Vagina (tissue), 2 donors: Measurements from ENCODE around the gene WBP1.

ENCODE experiments used
- CTCF ChIP-seq, 3 experiments: fragments of 450-650 bp in 2 of 3; fragments of 200-600 bp in 1 of 3; sonication (generic) in 1 of 3; IDR thresholded peaks; one replicate each; pipeline ENCODE4 v1.5.1; 2017 to 2019; ENCODE audit warnings: antibody characterized with exemption in 3 of 3, mild to moderate bottlenecking in 2 of 3, moderate library complexity in 2 of 3
- POLR2A ChIP-seq, 2 donors: fragments of 450-650 bp; IDR thresholded peaks; one replicate each; pipeline ENCODE4 v1.6.1; 2017; ENCODE audit warnings: antibody characterized with exemption in 2 of 2, mild to moderate bottlenecking in 2 of 2, moderate library complexity in 2 of 2
- POLR2AphosphoS5 ChIP-seq, 2 donors: sonication (generic); formaldehyde crosslinking; IDR thresholded peaks; one replicate each; pipeline ENCODE4 v1.9.0; 2017; ENCODE audit warnings: antibody characterized with exemption in 2 of 2, mild to moderate bottlenecking in 2 of 2, low read depth in 1 of 2; ENCODE audit not compliant: insufficient read depth in 1 of 2

- TF ChIP-seq CTCF (IDR thresholded peaks at IDR 0.05) (no peak), POLR2A (IDR thresholded peaks at IDR 0.05) (no peak), POLR2AphosphoS5 (IDR thresholded peaks at IDR 0.05; ENCODE audit: insufficient read depth in 1 of 2, low read depth in 1 of 2) (no peak)
Observed at GRCh38 chr2:74413001-74413698, 45.1 kb upstream of the WBP1 start.
